ENCODE data around the gene TNFRSF13B. TPM values are rescaled to one million over a fixed set of nuclear protein-coding genes. Genes with fewer than 3 reads are reported as not detected.

TNFRSF13B gene
- total and polyA plus RNA-seq, 10 of the 15 experiments (the other 5 are each of a cell fraction or from before 2014, with no cell fraction given) = 15.5 to 231 (median 119) TPM

GRCh38 chr17:16934836-16935235 lies 37.1 kb downstream of the TNFRSF13B start (continued):
- no peak for TF ChIP-seq KAT2A (conservative IDR thresholded peaks at IDR 0.05; ENCODE audit: control insufficient read depth, low read depth, low read length)
- TF ChIP-seq RUNX3 (IDR thresholded peaks at IDR 0.05; ENCODE audit: low read length) = no peak
- no peak for TF ChIP-seq LARP7 (IDR thresholded peaks at IDR 0.05)
- TF ChIP-seq SMC3 (IDR thresholded peaks at IDR 0.05; ENCODE audit: borderline replicate concordance, low read length) = no peak
- TF ChIP-seq RAD51 (IDR thresholded peaks at IDR 0.05) = no peak
- TF ChIP-seq IRF3 (IDR thresholded peaks at IDR 0.05) = no peak
- TF ChIP-seq IKZF2 (IDR thresholded peaks at IDR 0.05) = no peak
- TF ChIP-seq SREBF1 (IDR thresholded peaks at IDR 0.05; ENCODE audit: low read length) = no peak
- TF ChIP-seq ATF7 (IDR thresholded peaks at IDR 0.05; ENCODE audit: low read depth) = no peak

GRCh38 chr17:16934133-16934795 lies 37.7 kb downstream of the TNFRSF13B start:
- FAIRE-seq (no peak), ATAC-seq (no peak; the same call in 2 of the 3 replicates), DNase-seq (ENCODE audit: low read depth, low spot score) (no peak)
- H3K79me2 ChIP-seq (ENCODE audit: control insufficient read depth, insufficient read depth, low read length) = no peaks in the 10 kb centered on the region
- H4K20me1 ChIP-seq (ENCODE audit: control insufficient read depth, insufficient read depth) = no peaks in the 10 kb centered on the region
- ChIA-PET CTCF (no interaction called here), POLR2A (no interaction called here), SMC1A (ENCODE audit: uncharacterized antibody, unreplicated experiment) (no interaction called here), RAD21 (ENCODE audit: unreplicated experiment) (no interaction called here)
- intact Hi-C loops (cut with micrococcal nuclease; ENCODE audit: unreplicated experiment) (no loop called here), in situ Hi-C loops (cut with MboI) (no loop called here)
- no peak overlapping the region for H3K4me3 ChIP-seq
- no peak overlapping the region for H3K4me2 ChIP-seq (ENCODE audit: control insufficient read depth, insufficient read depth)
- no peak overlapping the region for H3K27ac ChIP-seq (ENCODE audit: control insufficient read depth, insufficient read depth)
- WGBS (ENCODE audit: insufficient coverage, insufficient replicate concordance, low lambda C conversion rate, missing lambda C conversion rate) = 97% methylated on average over 12 of the region's 12 CpGs
- TF ChIP-seq SIX5 (IDR thresholded peaks at IDR 0.05; ENCODE audit: low read depth, low read length, severe bottlenecking) (no peak), POLR2AphosphoS5 (IDR thresholded peaks at IDR 0.05; ENCODE audit: low read length) (peak; percentile 48; the same call in 1 of the 2 replicates), SMARCA5 (IDR thresholded peaks at IDR 0.05) (no peak), POLR2AphosphoS2 (IDR thresholded peaks at IDR 0.05; ENCODE audit: low read depth, low read length) (peak; percentile 74), POU2F2 (IDR thresholded peaks at IDR 0.05; ENCODE audit: borderline replicate concordance, low read depth, low read length) (peak; percentile 7; the same call in 1 of the 3 replicates), IRF4 (IDR thresholded peaks at IDR 0.05; ENCODE audit: low read depth, low read length) (no peak), POLR2A (IDR thresholded peaks at IDR 0.05; ENCODE audit: low read depth, low read length) (peak; percentile 19; the same call in 1 of the 2 replicates)
- H3K4me1 ChIP-seq (ENCODE audit: control insufficient read depth, insufficient read depth, low read length) = no peaks in the 10 kb centered on the region
- no peaks in the 10 kb centered on the region for H3K9me3 ChIP-seq (replicated peaks; ENCODE audit: control insufficient read depth, insufficient read depth, low read length)
- H3K27me3 ChIP-seq (replicated peaks in 1 of 2; ENCODE audit: control insufficient read depth in 2 of 2, insufficient read depth in 2 of 2, low read length in 1 of 2) = no peaks in the 10 kb centered on the region
- no peak overlapping the region for H2AFZ ChIP-seq (ENCODE audit: control insufficient read depth, low read depth, low read length)
- no peak overlapping the region for H3K9ac ChIP-seq (ENCODE audit: control insufficient read depth, insufficient read depth, low read length)
- BruUV-seq (replicated peaks) = no TSS peak
- H3K36me3 ChIP-seq (ENCODE audit: control insufficient read depth in 2 of 2, insufficient read depth in 2 of 2, low read length in 1 of 2) = peaks cover 21% of the 10 kb centered on the region in 2 experiments
